Smooth muscle cell (in vitro differentiated cells): Measurements from ENCODE around the gene COG3. TPM values are rescaled to one million over a fixed set of nuclear protein-coding genes. Genes with fewer than 3 reads are reported as not detected.
A peak's percentile ranks its signal among the peaks of the same experiment; 100 is the strongest.

ENCODE experiments used
- DNase-seq: peaks from one replicate; lab custom pipeline; 2025; ENCODE audit not compliant: unreplicated experiment; lab: John Stamatoyannopoulos, UW
- H2AFZ ChIP-seq: fragments of 200-600 bp; sonication (generic); 2 replicates; pipeline ENCODE4 v1.6.0; 2016; ENCODE audit warnings: antibody characterized with exemption, low read depth, mild to moderate bottlenecking
- H3F3A ChIP-seq: fragments of 200-600 bp; sonication (generic); 2 replicates; pipeline ENCODE4 v1.6.0; 2017; ENCODE audit warnings: antibody characterized with exemption, low read depth
- H3K27ac ChIP-seq: fragments of 200-600 bp; sonication (generic); 2 replicates; pipeline ENCODE4 v1.5.1; 2016; ENCODE audit warnings: low read depth, mild to moderate bottlenecking
- H3K27me3 ChIP-seq: fragments of 200-600 bp; sonication (generic); 2 replicates; pipeline ENCODE4 v1.6.1; 2016; ENCODE audit warnings: low read depth, mild to moderate bottlenecking
- H3K36me3 ChIP-seq: fragments of 200-600 bp; sonication (generic); 2 replicates; pipeline ENCODE4 v1.5.1; 2016; ENCODE audit warnings: low read depth
- H3K4me1 ChIP-seq: fragments of 200-600 bp; sonication (generic); 2 replicates; pipeline ENCODE4 v1.5.1; 2016; ENCODE audit warnings: low read depth
- H3K4me2 ChIP-seq: fragments of 200-600 bp; sonication (generic); 2 replicates; pipeline ENCODE4 v1.6.0; 2016; ENCODE audit warnings: mild to moderate bottlenecking
- H3K4me3 ChIP-seq: fragments of 200-600 bp; sonication (generic); 2 replicates; pipeline ENCODE4 v1.5.1; 2016; ENCODE audit warnings: mild to moderate bottlenecking
- H3K79me2 ChIP-seq: fragments of 200-600 bp; sonication (generic); 2 replicates; pipeline ENCODE4 v1.6.0; 2016; ENCODE audit warnings: low read depth, mild to moderate bottlenecking
- H3K9ac ChIP-seq: fragments of 200-600 bp; sonication (generic); 2 replicates; pipeline ENCODE4 v1.6.0; 2016; ENCODE audit warnings: low read depth
- H3K9me3 ChIP-seq: fragments of 200-600 bp; sonication (generic); replicated peaks from 2 replicates; pipeline ENCODE4 v1.5.1; 2016; ENCODE audit warnings: low read depth
- H4K20me1 ChIP-seq: fragments of 200-600 bp; sonication (generic); 2 replicates; pipeline ENCODE4 v1.6.0; 2016; ENCODE audit warnings: low read depth
- WGBS: methylation state at CpG from one replicate; pipeline ENCODE4 v1.1.7; 2016; ENCODE audit warnings: low lambda C conversion rate; 5-methylcytosine and 5-hydroxymethylcytosine counted together
- polyA plus RNA-seq: library from polyadenylated mRNA; unstranded; fragments of >200 nt; fragmentation: Nextera tagmentation; extraction: Ambion mirVana; gene quantifications from 2 replicates; pipeline ENCODE4 v1.2.1, GENCODE V29; 2016
- total RNA-seq: library from RNA; depleted of rRNA; stranded (reverse); fragments of >200 nt; gene quantifications from 2 replicates; pipeline ENCODE4 v1.2.3, GENCODE V29; 2014
- TF ChIP-seq, protein P1 (sequence below): fragments of 200-600 bp; sonication (generic); IDR thresholded peaks from 2 replicates; pipeline ENCODE4 v1.5.1; 2017; ENCODE audit warnings: borderline replicate concordance, mild to moderate bottlenecking, antibody characterized with exemption; ENCODE audit not compliant: insufficient read depth, poor library complexity, severe bottlenecking

Gene COG3
- total and polyA plus RNA-seq, 2 experiments from 2014 or later, result 23.0 to 38.2 TPM

DNA sequence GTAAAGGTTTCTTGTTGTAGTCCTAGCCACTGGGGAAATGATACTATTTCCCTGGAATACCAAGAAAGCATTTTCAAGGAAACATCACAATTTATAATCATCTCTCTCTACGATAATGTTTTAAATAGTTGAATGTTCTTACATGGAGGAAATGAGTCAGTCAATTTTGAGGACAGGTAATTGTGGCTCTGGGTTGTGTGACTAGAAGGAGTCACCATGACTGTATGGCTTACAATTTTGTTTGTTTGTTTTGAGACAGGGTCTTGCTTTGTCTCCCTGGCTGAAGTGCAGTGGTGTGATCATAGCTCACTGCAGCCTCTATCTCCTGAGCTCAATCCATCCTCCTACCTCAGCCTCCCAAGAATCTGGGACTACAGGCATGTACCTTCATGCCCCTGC is 47.4 kb downstream of the COG3 start:
- Histone ChIP-seq H3K27me3 (no peaks in the 10 kb centered on the region), H3K4me2 (no peak overlapping the region), H3F3A (peaks cover 11% of the 10 kb centered on the region), H3K4me1 (peaks cover 11% of the 10 kb centered on the region), H3K36me3 (peaks cover 26% of the 10 kb centered on the region), H3K27ac (peak overlapping the region; percentile 29), H3K4me3 (no peak overlapping the region), H2AFZ (no peak overlapping the region), H4K20me1 (peaks cover 58% of the 10 kb centered on the region), H3K9ac (no peak overlapping the region), H3K79me2 (no peaks in the 10 kb centered on the region), H3K9me3 (no peaks in the 10 kb centered on the region)
- TF ChIP-seq, protein P1, sequence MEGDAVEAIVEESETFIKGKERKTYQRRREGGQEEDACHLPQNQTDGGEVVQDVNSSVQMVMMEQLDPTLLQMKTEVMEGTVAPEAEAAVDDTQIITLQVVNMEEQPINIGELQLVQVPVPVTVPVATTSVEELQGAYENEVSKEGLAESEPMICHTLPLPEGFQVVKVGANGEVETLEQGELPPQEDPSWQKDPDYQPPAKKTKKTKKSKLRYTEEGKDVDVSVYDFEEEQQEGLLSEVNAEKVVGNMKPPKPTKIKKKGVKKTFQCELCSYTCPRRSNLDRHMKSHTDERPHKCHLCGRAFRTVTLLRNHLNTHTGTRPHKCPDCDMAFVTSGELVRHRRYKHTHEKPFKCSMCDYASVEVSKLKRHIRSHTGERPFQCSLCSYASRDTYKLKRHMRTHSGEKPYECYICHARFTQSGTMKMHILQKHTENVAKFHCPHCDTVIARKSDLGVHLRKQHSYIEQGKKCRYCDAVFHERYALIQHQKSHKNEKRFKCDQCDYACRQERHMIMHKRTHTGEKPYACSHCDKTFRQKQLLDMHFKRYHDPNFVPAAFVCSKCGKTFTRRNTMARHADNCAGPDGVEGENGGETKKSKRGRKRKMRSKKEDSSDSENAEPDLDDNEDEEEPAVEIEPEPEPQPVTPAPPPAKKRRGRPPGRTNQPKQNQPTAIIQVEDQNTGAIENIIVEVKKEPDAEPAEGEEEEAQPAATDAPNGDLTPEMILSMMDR, result no peak
- WGBS, result 86% methylated on average over 1 of the region's 1 CpG
- no peak for DNase-seq

DNA sequence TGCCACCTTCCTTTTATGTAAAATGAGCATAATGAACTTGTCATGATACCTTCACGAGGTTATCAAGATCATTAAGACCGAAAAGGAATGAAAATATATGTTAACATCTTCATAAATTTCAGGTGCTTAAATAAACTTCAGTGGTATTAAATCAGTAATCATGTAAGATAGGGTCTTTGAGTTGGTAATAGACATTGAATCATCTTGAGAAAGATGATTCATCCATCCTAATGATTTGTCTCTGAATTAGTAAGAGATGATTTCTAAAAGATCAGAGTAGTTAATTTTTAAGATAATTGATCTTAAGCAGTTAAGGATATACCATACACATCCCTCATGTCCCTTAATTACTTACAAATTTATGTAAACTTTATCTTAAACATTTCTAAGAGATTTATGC is 52.0 kb downstream of the COG3 start:
- Histone ChIP-seq H3K79me2 (no peaks in the 10 kb centered on the region), H2AFZ (no peak overlapping the region), H3K9me3 (no peaks in the 10 kb centered on the region), H3K36me3 (peaks cover 28% of the 10 kb centered on the region), H3K4me2 (no peak overlapping the region), H3K27me3 (no peaks in the 10 kb centered on the region), H3K4me1 (no peaks in the 10 kb centered on the region), H3K9ac (no peak overlapping the region), H3F3A (no peaks in the 10 kb centered on the region), H3K27ac (no peak overlapping the region), H3K4me3 (no peak overlapping the region), H4K20me1 (peaks cover 50% of the 10 kb centered on the region)
- no peak for DNase-seq
- 93% methylated on average over 2 of the region's 2 CpGs for WGBS
- TF ChIP-seq, protein P1, result no peak

DNA sequence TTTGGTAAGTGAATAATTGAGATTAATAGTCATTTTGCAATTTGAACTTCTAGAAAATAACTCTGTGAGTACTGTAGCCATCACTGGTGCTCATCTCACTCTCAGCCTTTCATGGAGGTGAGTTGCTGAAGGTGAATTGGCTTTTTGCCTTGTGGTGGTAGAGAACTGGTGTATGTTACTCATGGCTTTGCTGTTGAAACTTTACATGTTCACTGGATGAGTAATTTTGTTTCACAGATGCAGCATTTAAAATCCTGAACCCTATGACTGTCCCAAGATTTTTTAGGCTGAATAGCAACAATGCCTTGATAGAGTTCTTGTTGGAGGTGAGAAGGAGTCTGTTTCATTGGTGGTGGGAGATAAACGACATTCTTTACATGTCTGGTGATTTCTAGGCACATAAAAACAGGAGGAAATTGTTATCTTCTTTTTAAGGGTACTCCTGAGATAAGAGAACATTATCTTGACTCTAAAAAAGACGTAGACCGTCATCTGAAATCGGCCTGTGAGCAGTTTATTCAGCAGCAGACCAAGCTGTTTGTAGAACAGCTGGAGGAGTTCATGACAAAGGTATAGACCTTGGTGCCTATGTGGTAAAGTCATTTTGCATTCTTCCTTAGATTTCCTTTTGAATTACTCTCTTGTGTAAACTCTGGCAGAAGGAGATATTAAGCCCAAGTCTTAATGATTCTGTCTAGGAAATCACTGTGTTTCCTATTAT is 53.9 kb downstream of the COG3 start:
- Histone ChIP-seq H3K4me1 (no peaks in the 10 kb centered on the region), H3K4me3 (no peak overlapping the region), H3K79me2 (no peaks in the 10 kb centered on the region), H3K27me3 (no peaks in the 10 kb centered on the region), H4K20me1 (peaks cover 52% of the 10 kb centered on the region), H3K9ac (no peak overlapping the region), H3F3A (no peaks in the 10 kb centered on the region), H3K27ac (peak overlapping the region; percentile 17), H3K36me3 (peaks cover 23% of the 10 kb centered on the region), H2AFZ (no peak overlapping the region), H3K4me2 (no peak overlapping the region), H3K9me3 (no peaks in the 10 kb centered on the region)
- DNase-seq, result no peak
- WGBS, result 43% methylated on average over 4 of the region's 4 CpGs
- TF ChIP-seq, protein P1, result no peak

DNA sequence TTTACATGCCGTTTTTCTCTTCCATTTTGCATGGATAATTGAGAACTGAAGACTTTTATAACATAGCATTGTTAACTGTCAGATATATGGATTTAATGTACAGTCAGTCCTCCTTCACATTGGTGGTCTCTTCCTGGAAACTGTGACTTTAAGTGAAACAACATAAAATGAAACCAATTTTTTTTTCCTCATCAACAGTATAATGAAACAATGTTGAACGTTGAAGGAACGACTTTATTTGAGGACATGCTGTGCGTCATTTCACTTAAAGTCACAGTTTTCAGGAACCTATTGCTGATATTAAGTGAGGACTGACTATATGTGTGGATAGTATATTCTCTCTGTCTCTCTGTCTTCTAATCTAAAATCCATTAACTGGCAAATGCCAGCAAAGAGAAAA is 54.8 kb downstream of the COG3 start:
- 84% methylated on average over 4 of the region's 4 CpGs for WGBS
- no peak overlapping the region for H3K9ac ChIP-seq

More for the DNA sequence above, 54.8 kb downstream of the COG3 start:
- Histone ChIP-seq H3K27ac (no peak overlapping the region), H3K4me1 (no peaks in the 10 kb centered on the region), H3K36me3 (peaks cover 28% of the 10 kb centered on the region), H3K79me2 (no peaks in the 10 kb centered on the region), H2AFZ (no peak overlapping the region), H3K4me3 (no peak overlapping the region), H4K20me1 (peaks cover 58% of the 10 kb centered on the region), H3K4me2 (no peak overlapping the region), H3K9me3 (no peaks in the 10 kb centered on the region), H3K27me3 (no peaks in the 10 kb centered on the region), H3F3A (no peaks in the 10 kb centered on the region)
- no peak for DNase-seq
- TF ChIP-seq, protein P1, result no peak
